ENCODE results near the gene COL1A2. TPM values are rescaled to one million over a fixed set of nuclear protein-coding genes. Genes with fewer than 3 reads are reported as not detected.

Gene COL1A2
- total RNA-seq, 2 donors from 2014 or later = 780 to 2,112 TPM

DNA sequence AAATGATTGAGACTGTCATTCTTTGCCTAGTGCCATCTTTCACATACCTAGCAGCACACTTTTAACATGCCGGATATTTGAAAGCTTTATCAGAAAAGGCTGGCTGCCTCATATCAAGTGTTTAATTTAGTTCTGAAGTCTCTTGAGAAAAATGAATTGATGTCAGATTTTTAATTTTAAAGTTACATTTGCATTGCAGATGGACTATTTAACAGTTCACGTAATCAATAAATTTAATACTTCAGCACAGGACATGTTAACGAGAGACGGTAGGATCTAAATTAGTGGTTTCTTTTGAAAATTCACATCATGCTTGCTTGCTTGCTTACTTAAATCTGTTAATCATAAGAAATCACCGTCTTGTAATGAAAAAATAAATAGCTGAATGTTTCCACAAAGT lies 51.6 kb downstream of the COL1A2 start:
- intact Hi-C loops (cut with DNase I) = loop anchor here in 1 of 2 donors (5.0 kb wide), 1 partner anchor 1621 kb away; no protein-coding TSS in a partner anchor
- no peak for DNase-seq (ENCODE audit: low spot score)

GRCh38 chr7:94449151-94449725 lies 54.5 kb downstream of the COL1A2 start:
- intact Hi-C loops (cut with DNase I) = loop anchor here in 1 of 2 donors (5.0 kb wide), 1 partner anchor 1618 kb away; no protein-coding TSS in a partner anchor
- no peak for DNase-seq (ENCODE audit: low spot score)

GRCh38 chr7:94450044-94450697 lies 55.5 kb downstream of the COL1A2 start:
- no peak for DNase-seq (ENCODE audit: low spot score)
- intact Hi-C loops (cut with DNase I) = loop anchor here in 1 of 2 donors (10.0 kb wide), 2 partner anchors 205 to 795 kb away; partner anchors contain the start of gene SGCE

GRCh38 chr7:94451187-94451586 lies 56.5 kb downstream of the COL1A2 start:
- no peak for DNase-seq (ENCODE audit: low spot score)
- intact Hi-C loops (cut with DNase I) = loop anchor here in 1 of 2 donors (10.0 kb wide), 2 partner anchors 204 to 794 kb away; partner anchors contain the start of gene SGCE

DNA sequence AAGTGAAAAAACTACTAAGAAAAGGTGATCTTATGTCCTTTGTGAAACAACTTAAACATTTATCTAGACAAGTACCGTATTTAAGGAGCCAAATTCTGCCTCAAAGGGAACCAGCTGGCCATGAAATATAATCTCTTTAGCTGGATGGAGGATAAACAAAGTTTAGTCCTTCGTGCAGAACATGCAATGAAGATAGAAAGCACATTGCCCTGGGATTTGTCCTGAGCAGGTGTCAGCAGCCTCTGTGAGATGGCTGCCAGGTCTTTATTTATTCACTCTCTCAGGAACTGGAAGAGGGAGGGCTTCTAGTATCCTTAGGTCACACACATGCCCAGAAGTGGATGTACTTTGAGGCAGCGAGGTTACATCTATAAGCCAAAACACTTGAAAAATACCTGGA lies 57.5 kb downstream of the COL1A2 start:
- DNase-seq (ENCODE audit: low spot score) = no peak
- intact Hi-C loops (cut with DNase I) = loop anchor here in 1 of 2 donors (10.0 kb wide), 2 partner anchors 203 to 793 kb away; partner anchors contain the start of gene SGCE

DNA sequence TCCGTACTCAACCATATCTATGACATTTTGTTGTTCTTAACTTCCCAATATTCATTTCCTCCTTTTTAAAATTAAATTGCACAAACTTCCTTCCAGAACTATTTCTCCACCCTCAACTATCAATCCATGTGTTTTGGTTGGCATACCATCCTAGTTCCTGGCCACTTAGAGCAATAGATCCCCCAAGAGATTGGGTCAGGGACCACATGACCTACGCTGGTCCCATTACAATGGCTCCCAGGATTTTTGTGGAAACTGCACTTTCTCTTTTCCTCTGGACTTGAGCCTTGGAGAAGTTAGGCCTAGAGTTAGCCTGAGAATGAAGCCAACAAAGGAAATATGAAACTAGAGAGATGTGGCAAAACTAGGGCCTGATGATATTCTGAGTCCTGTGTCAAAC lies 59.2 kb downstream of the COL1A2 start:
- intact Hi-C loops (cut with DNase I) = loop anchor here in 1 of 2 donors (10.0 kb wide), 2 partner anchors 201 to 791 kb away; partner anchors contain the start of gene SGCE
- DNase-seq (ENCODE audit: low spot score) = no peak

- intact Hi-C loops (cut with DNase I) = loop anchor here (5.0 to 10.0 kb wide), 3 partner anchors 197 to 1024 kb away; partner anchors contain the start of gene SGCE (in 1 of the 2)
- no peak for DNase-seq (ENCODE audit: low spot score)
Observed at GRCh38 chr7:94458041-94458440, 63.3 kb downstream of the COL1A2 start.

DNA sequence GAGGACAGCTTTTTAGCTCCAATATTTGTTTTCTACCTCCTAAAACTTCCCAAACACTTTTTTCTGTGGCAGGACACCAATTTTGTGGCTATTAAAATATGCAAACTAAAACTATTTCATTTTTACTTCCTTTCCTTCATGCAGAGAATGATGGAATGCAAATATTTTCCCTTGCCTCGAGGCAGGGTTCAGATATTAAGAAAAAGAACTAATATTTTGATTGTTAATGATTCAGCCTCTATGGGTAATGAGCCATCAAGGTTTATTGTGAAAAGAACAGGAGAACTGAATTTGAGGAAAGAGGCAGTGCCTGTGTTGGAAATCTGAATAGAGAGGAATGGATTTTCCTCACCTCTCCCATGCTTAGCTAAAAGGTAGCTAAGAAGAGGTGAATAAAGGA lies 71.8 kb downstream of the COL1A2 start:
- intact Hi-C loops (cut with DNase I) = loop anchor here in 1 of 2 donors (1.0 kb wide), 1 partner anchor 17 kb away; no protein-coding TSS in a partner anchor
- DNase-seq (ENCODE audit: low spot score) = no peak

DNA sequence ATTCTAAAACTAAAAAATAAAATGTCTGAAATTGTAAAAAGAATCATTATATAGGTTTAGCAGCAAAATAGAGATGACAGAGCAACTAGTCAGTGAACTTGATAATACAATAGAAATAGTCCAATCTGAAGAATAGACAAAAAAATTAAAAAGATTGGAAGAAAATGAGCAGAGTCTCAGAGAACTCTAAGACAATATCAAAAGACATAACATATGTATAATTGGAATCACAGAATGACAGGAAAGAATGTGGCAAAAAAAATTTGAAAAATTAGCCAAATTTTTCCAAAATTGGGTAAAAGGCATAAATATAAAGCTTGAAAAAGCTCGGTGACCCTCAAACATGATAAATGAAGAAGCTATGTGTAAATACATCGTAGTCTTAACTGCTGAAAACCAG lies 76.9 kb downstream of the COL1A2 start:
- intact Hi-C loops (cut with DNase I) = no loop called here

GRCh38 chr7:94472608-94473007 lies 77.9 kb downstream of the COL1A2 start:
- DNase-seq (ENCODE audit: low spot score) = no peak
- intact Hi-C loops (cut with DNase I) = no loop called here

More for the DNA sequence above, 76.9 kb downstream of the COL1A2 start:
- no peak for DNase-seq (ENCODE audit: low spot score)

DNA sequence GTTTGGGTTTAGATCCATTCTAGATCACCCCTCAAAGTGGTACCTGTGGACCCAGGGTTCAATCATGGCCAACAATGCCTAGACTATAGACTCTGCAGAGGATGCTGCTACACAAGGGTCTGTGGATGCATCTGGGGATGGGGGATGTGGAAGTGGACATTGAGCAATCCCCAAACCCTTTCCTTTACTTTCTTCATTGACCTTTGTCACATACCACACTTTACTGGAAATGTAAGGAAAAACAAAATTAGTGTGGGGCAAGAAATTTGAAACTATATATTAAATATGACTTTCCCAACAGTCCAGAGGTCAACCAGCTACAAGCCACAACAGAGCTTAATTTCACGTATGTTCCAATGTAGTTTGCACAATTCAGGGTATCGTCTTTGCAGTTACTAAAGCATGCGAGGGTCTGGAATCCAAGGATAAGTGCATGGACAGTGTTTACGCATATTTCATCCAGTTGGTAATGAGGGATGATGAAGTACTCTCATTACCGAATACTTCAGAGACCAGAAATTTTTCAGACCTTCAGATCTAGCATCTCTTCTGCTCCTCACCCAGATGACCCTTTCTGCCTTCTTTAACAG lies 81.7 kb downstream of the COL1A2 start:
- intact Hi-C loops (cut with DNase I) = no loop called here
- no peak for DNase-seq (ENCODE audit: low spot score)

- intact Hi-C loops (cut with DNase I) = no loop called here
- DNase-seq (ENCODE audit: low spot score) = no peak
Observed at GRCh38 chr7:94477878-94478277, 83.2 kb downstream of the COL1A2 start.

DNA sequence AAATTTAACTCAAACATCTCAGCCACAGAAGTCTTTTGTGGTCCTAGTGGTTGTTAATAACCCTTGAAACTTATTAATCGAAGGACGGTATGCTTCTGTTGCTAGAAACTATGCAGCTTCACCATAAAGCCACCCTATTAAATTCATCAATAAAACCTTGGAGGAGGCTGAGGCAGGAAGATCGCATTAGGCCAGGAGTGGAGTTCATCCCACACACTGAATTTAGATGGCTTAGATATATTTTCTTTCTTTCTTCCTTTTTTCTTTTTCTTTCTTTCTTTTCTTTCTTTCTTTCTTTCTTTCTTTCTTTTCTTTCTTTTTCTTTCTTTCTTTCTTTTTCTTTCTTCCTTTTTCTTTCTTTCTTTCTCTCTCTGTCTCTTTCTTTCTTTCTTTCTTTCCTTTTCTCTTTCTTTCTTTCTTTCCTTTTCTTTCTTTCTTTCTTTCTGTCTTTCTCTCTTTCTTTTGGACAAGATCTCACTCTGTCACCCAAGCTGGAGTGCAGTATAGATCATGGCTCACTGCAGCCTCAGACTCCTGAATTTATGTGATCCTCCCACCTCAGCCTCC lies 84.0 kb downstream of the COL1A2 start:
- no peak for DNase-seq (ENCODE audit: low spot score)
- intact Hi-C loops (cut with DNase I) = no loop called here

Other genes with a start within 250 kb of the COL1A2 start
- gene CASD1, start 114.9 kb downstream of the COL1A2 start, total RNA-seq = 10 to 100 TPM; 17.5 to 20.0 TPM